ENCODE data around the gene EML6. TPM values are rescaled to one million over a fixed set of nuclear protein-coding genes. Genes with fewer than 3 reads are reported as not detected.
A peak's percentile ranks its signal among the peaks of the same experiment; 100 is the strongest.

The EML6 gene
- 10 to 100 TPM in 1 of 4 donors, 1 to 10 TPM in 3; 5.9 to 11.0 (median 7.9) TPM for total RNA-seq

DNA sequence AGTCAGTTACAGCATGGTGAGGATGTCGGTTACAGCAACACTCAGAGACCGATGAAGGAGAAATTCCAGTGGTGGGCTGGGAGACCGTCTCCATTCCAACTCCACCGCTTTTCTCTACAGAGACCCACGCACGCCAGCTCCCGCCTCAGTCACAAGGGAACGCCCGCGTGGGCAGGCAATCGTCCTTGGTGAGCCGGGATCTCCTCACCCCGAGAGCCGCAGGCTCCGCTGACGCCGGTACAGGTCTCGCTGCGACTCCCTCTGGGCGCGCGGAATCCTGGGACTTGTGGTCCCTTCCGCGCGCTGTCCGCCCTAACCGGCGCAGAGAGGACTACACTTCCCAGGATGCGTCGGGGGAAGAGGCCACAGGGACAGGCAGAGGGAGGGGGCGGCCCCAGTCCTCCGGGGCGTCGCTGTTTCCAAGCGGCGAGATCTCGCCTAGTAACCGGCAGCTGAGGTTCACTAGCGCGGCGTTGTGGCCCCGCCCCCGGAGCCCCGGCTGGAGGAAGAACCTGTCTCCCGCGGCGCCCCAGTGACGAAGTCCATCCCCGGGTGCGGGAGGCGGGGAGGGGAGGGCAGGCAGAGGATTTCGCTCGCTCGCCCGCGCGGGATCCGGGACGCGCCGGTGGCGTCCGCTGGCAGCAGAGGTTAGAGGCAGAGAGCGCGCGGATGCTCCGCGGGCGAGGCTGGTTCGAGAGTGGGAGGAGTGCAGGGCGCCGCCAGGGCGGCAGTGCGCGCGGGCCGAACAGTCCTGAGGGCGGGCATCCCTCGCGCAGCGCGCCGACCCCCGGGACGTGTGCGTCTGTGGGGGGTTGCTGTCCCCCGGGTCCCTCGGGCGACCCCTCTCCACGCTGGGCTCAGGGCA, at the start of gene EML6:
Gene EML6 (plus strand): TSS at position 532 of the 865 bp plus-strand sequence. CDS start 1,400 bp downstream, outside the sequence.
- peak; percentile 57 to 61 for TF ChIP-seq POLR2A (IDR thresholded peaks at IDR 0.05)
- TF ChIP-seq, protein P1, sequence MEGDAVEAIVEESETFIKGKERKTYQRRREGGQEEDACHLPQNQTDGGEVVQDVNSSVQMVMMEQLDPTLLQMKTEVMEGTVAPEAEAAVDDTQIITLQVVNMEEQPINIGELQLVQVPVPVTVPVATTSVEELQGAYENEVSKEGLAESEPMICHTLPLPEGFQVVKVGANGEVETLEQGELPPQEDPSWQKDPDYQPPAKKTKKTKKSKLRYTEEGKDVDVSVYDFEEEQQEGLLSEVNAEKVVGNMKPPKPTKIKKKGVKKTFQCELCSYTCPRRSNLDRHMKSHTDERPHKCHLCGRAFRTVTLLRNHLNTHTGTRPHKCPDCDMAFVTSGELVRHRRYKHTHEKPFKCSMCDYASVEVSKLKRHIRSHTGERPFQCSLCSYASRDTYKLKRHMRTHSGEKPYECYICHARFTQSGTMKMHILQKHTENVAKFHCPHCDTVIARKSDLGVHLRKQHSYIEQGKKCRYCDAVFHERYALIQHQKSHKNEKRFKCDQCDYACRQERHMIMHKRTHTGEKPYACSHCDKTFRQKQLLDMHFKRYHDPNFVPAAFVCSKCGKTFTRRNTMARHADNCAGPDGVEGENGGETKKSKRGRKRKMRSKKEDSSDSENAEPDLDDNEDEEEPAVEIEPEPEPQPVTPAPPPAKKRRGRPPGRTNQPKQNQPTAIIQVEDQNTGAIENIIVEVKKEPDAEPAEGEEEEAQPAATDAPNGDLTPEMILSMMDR (IDR thresholded peaks at IDR 0.05) = peak in 4 of 6 experiments; percentile 9 to 27 (median 18)
- H3K4me3 ChIP-seq = peak within 1 kb of the TSS; percentile 56 to 89 (median 78)
- DNase-seq = peak; percentile 97 to 100 (median 99)
- peaks cover 0 to 6% (median 2%) of the 10 kb centered on the region in 4 donors for H3K4me1 ChIP-seq
- no peaks in the 10 kb centered on the region for H3K27me3 ChIP-seq
- H3K27ac ChIP-seq = peak within 1 kb of the TSS; percentile 52 to 77 (median 67)
- no peaks in the 10 kb centered on the region for H3K36me3 ChIP-seq
- no peaks in the 10 kb centered on the region for H3K9me3 ChIP-seq

DNA sequence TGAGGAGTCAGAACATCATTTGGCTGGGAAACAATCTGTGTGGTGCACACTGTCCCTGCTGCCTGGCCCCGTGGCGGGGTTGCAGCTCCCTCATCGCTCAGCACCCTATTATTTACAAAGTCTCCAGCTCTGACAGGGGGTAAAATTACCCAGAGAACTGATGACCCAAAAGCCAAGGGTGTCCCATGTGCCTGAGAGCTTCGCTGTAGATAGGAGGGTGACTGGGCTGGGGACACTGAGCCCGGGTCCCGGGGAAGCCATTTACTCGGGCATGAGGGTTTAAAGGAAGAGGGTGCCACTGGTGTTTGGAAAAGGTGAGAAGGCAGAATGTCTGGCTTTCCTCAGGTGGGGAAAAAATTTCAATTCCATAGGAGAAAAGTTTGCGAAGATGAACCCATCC, 48.2 kb upstream of the EML6 start:
- Histone ChIP-seq H3K27me3 (no peaks in the 10 kb centered on the region), H3K36me3 (no peaks in the 10 kb centered on the region), H3K4me1 (peaks cover 0 to 13% (median 5%) of the 10 kb centered on the region in 4 donors), H3K9me3 (no peaks in the 10 kb centered on the region), H3K27ac (no peak overlapping the region), H3K4me3 (no peak overlapping the region)
- DNase-seq = no peak
- TF ChIP-seq, protein P1 (IDR thresholded peaks at IDR 0.05) = no peak
- no peak for TF ChIP-seq POLR2A (IDR thresholded peaks at IDR 0.05)

DNA sequence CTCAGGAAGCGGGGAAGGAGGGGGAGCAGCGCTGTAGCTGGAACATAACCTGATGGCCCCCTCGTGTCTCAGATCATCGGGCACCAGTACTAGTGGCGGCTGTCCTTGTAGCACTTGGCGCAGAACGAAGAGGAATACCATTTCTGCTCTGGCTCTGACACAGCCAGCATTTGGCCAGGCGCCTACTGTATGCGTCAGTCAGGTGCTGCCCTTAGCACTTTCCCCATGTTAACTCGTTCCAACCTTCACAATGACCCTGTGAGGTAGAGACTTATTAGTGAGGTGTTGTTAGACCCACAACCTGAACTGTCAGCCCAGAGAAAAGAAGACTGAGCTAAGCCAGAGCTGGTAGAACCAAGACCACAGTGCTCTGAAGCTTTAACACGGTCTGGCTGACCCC, 47.7 kb upstream of the EML6 start:
- Histone ChIP-seq H3K27ac (no peak overlapping the region), H3K9me3 (no peaks in the 10 kb centered on the region), H3K27me3 (no peaks in the 10 kb centered on the region), H3K36me3 (no peaks in the 10 kb centered on the region), H3K4me1 (peaks cover 0 to 13% (median 6%) of the 10 kb centered on the region in 4 donors), H3K4me3 (no peak overlapping the region)
- DNase-seq = no peak
- TF ChIP-seq POLR2A (IDR thresholded peaks at IDR 0.05) = no peak
- TF ChIP-seq, protein P1 (IDR thresholded peaks at IDR 0.05) = no peak

DNA sequence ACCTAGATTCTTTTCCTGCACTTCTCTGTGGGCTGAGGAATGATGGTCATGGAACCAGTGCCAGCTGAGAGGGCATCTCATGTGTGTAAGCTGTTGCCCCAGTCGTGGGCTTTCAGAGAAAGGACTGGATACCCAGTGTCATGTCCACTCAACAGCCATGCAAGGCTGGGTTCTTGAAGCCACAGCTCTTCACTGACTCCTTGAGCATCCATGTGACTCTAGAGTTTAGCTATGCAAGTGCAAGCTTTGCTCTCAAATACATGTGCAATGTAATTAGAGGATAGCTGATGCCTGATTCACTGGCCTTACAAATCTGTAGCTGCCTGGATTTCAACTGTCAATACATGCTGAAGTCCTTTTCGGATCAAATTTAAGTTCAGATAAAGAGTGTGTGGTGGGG, 46.8 kb upstream of the EML6 start:
- Histone ChIP-seq H3K27ac (no peak overlapping the region), H3K27me3 (no peaks in the 10 kb centered on the region), H3K4me3 (no peak overlapping the region), H3K4me1 (peaks cover 0 to 13% (median 6%) of the 10 kb centered on the region in 4 donors), H3K36me3 (no peaks in the 10 kb centered on the region), H3K9me3 (no peaks in the 10 kb centered on the region)
- TF ChIP-seq, protein P1 (IDR thresholded peaks at IDR 0.05) = no peak
- no peak for DNase-seq

DNA sequence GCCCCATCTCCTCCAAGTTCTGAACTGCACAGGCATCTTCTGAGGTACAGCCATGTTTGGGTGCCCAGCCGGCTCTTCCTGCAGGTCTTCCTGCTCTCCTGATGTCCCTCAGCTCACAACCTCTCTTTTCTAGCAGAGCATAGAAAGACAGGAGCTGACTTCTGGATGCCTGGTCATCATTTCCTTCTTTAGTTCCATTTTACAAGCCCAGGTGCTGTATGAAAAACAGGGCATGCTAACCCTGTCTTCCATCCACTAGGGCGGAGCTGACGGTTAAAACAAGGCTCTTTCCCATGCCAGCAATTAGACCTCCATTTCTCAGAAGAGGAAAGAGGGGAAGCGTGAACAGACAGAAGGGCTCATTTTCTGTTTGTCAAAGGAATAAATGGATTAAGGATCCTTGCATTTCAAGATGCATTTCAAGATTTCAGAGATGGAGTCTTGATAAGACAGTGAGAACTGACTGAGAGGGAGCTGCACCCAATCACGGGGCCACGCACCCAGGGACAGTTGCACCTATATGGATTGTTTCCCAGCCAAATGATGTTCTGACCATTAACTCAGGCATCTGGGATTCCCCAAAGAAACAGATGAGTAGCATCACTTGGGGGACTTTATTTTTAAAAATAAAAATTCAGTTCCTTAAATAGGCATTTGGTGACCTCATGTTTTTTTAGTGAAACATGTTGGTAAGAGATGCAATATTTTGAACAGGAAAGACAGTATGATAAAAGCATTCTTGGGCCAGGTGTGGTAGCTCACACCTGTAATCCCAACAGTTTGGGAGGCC, 45.8 kb upstream of the EML6 start:
- no peaks in the 10 kb centered on the region for H3K9me3 ChIP-seq
- no peak for TF ChIP-seq POLR2A (IDR thresholded peaks at IDR 0.05)
- TF ChIP-seq, protein P1 (IDR thresholded peaks at IDR 0.05) = no peak
- no peak overlapping the region for H3K4me3 ChIP-seq
- DNase-seq = no peak
- no peaks in the 10 kb centered on the region for H3K27me3 ChIP-seq
- H3K4me1 ChIP-seq = peaks cover 0 to 13% (median 6%) of the 10 kb centered on the region in 4 donors
- H3K36me3 ChIP-seq = no peaks in the 10 kb centered on the region
- H3K27ac ChIP-seq = no peak overlapping the region

Measured in Peyer's patch (tissue), 4 donors.